SK-N-SH (cell line): ENCODE results near the gene ZNF664. TPM values are rescaled to one million over a fixed set of nuclear protein-coding genes. Genes with fewer than 3 reads are reported as not detected.

Experiments used
- CTCF ChIA-PET: fragments of 300-600, 350-600 bp; formaldehyde crosslinking; extraction: SDS; loops from one replicate; lab custom pipeline; 2021; lab: Yijun Ruan, JAX
- POLR2A ChIA-PET: fragments of 350-600 bp; sonication (Branson Sonifier 250); formaldehyde crosslinking; extraction: SDS; loops from one replicate; lab custom pipeline; 2020; ENCODE audit warnings: antibody characterized with exemption, inconsistent platforms; lab: Yijun Ruan, JAX
- DNase-seq: peaks from one replicate; pipeline ENCODE4 v3.0.0; 2012
- H2AFZ ChIP-seq: fragments of 200-600 bp; sonication (generic); 2 replicates; pipeline ENCODE4 v1.8.1; 2016; ENCODE audit warnings: antibody characterized with exemption, mild to moderate bottlenecking, low read depth
- H3F3A ChIP-seq: fragments of 200-600 bp; sonication (generic); replicated peaks from 2 replicates; pipeline ENCODE3; 2016; ENCODE audit warnings: antibody characterized with exemption, mild to moderate bottlenecking; ENCODE audit not compliant: insufficient read depth
- H3K27ac ChIP-seq, 2 experiments: fragments of 200-500 bp in 1 of 2; fragments of 200-600 bp in 1 of 2; sonication (Bioruptor generic) in 1 of 2; sonication (generic), shearing (Covaris generic) in 1 of 2; 2 replicates each; pipeline versions ENCODE4 v1.5.1 to v1.6.1; 2014 to 2016; ENCODE audit warnings: low read depth in 2 of 2, inconsistent platforms in 1 of 2, low read length in 1 of 2, mild to moderate bottlenecking in 1 of 2, mixed read lengths in 1 of 2
- H3K27me3 ChIP-seq: fragments of 200-600 bp; sonication (generic), shearing (Covaris generic); 2 replicates; pipeline ENCODE4 v1.6.1; 2016; ENCODE audit warnings: mixed run types; ENCODE audit not compliant: insufficient read depth
- H3K36me3 ChIP-seq, 2 experiments: fragments of 200-500 bp in 1 of 2; fragments of 200-600 bp in 1 of 2; sonication (Bioruptor generic) in 1 of 2; sonication (generic) in 1 of 2; replicated peaks in 1 of 2; 2 replicates each; pipeline versions ENCODE3 to v1.5.1; 2014 to 2016; ENCODE audit warnings: low read length in 1 of 2, mild to moderate bottlenecking in 1 of 2; ENCODE audit not compliant: insufficient read depth in 2 of 2, control insufficient read depth in 1 of 2
- H3K4me1 ChIP-seq, 2 experiments: fragments of 200-500 bp in 1 of 2; fragments of 200-600 bp in 1 of 2; sonication (Bioruptor generic) in 1 of 2; sonication (generic), shearing (Covaris generic) in 1 of 2; 2 replicates each; pipeline versions ENCODE4 v1.5.1 to v1.6.1; 2014 to 2016; ENCODE audit warnings: low read depth in 1 of 2, low read length in 1 of 2, mixed run types in 1 of 2; ENCODE audit not compliant: insufficient read depth in 2 of 2, control insufficient read depth in 1 of 2
- H3K4me2 ChIP-seq: fragments of 200-600 bp; sonication (generic), shearing (Covaris generic); 2 replicates; pipeline ENCODE4 v1.6.1; 2017; ENCODE audit warnings: mixed run types
- H3K4me3 ChIP-seq, 2 experiments: fragments of 200-500 bp in 1 of 2; fragments of 200-600 bp in 1 of 2; sonication (Bioruptor generic) in 1 of 2; sonication (generic), shearing (Covaris generic) in 1 of 2; 2 replicates each; pipeline versions ENCODE4 v1.5.1 to v1.8.1; 2014 to 2016; ENCODE audit warnings: low read depth in 2 of 2, inconsistent platforms in 1 of 2, low read length in 1 of 2, mild to moderate bottlenecking in 1 of 2, mixed read lengths in 1 of 2, moderate library complexity in 1 of 2
- H3K79me2 ChIP-seq: fragments of 200-600 bp; sonication (generic); 2 replicates; pipeline ENCODE4 v1.8.1; 2017; ENCODE audit warnings: mild to moderate bottlenecking; ENCODE audit not compliant: insufficient read depth
- H3K9ac ChIP-seq: fragments of 200-600 bp; sonication (generic); 2 replicates; pipeline ENCODE4 v1.6.1; 2017; ENCODE audit warnings: mixed run types
- H3K9me2 ChIP-seq: fragments of 200-600 bp; sonication (generic); 2 replicates; pipeline ENCODE4 v1.6.1; 2017; ENCODE audit warnings: mixed run types
- H3K9me3 ChIP-seq: fragments of 200-600 bp; sonication (generic); 2 replicates; pipeline ENCODE4 v1.6.1; 2017; ENCODE audit warnings: mixed run types, mild to moderate bottlenecking, moderate library complexity
- H4K20me1 ChIP-seq: fragments of 200-600 bp; sonication (generic); 2 replicates; pipeline ENCODE4 v1.6.1; 2017; ENCODE audit warnings: mild to moderate bottlenecking, mixed run types; ENCODE audit not compliant: insufficient read depth
- ELF1 ChIP-seq: IDR thresholded peaks from 2 replicates; pipeline ENCODE4 v1.4.0; 2012
- FOXJ3 ChIP-seq: sonication (generic); formaldehyde crosslinking; IDR thresholded peaks from 2 replicates; pipeline ENCODE4 v1.5.1; 2020; ENCODE audit warnings: mild to moderate bottlenecking, missing genetic modification reagents
- MEF2A ChIP-seq: IDR thresholded peaks from 2 replicates; pipeline ENCODE4 v1.4.0; 2012; ENCODE audit warnings: low read depth, borderline replicate concordance
- NRF1 ChIP-seq: IDR thresholded peaks from 2 replicates; pipeline ENCODE4 v1.6.1; 2012; ENCODE audit warnings: low read depth, mild to moderate bottlenecking, low read length
- REST ChIP-seq: IDR thresholded peaks from 2 replicates; pipeline ENCODE4 v1.6.1; 2012; ENCODE audit warnings: mild to moderate bottlenecking, low read depth, low read length, moderate library complexity
- RFX5 ChIP-seq: IDR thresholded peaks from 2 replicates; pipeline ENCODE4 v1.6.1; 2012; ENCODE audit warnings: mild to moderate bottlenecking, improper control_type of control experiment, low read length
- TCF12 ChIP-seq: IDR thresholded peaks from 2 replicates; pipeline ENCODE4 v1.4.0; 2012
- USF2 ChIP-seq: fragments of 150-350 bp; IDR thresholded peaks from 2 replicates; pipeline ENCODE4 v1.6.1; 2017; ENCODE audit warnings: antibody characterized with exemption, low read length, low read depth, borderline replicate concordance
- YY1 ChIP-seq: IDR thresholded peaks from 2 replicates; pipeline ENCODE4 v1.4.0; 2012; ENCODE audit warnings: low read depth, mild to moderate bottlenecking
- WGBS: methylation state at CpG from one replicate; pipeline ENCODE4 v1.1.6; 2017; ENCODE audit warnings: low lambda C conversion rate; 5-methylcytosine and 5-hydroxymethylcytosine counted together
- polyA plus RNA-seq, 3 experiments: library from polyadenylated mRNA; depleted of rRNA; stranded (reverse); fragments of >200 nt; gene quantifications; 2 replicates each; pipeline ENCODE4 v1.2.3, GENCODE V29; 2012
- TF ChIP-seq, protein P1 (sequence below): IDR thresholded peaks from 2 replicates; pipeline ENCODE4 v1.4.0; 2012; ENCODE audit warnings: low read depth, borderline replicate concordance

The ZNF664 gene
- polyA plus RNA-seq, 1 of the 3 experiments (the other 2 are of a cell fraction), result 34.9 TPM

DNA sequence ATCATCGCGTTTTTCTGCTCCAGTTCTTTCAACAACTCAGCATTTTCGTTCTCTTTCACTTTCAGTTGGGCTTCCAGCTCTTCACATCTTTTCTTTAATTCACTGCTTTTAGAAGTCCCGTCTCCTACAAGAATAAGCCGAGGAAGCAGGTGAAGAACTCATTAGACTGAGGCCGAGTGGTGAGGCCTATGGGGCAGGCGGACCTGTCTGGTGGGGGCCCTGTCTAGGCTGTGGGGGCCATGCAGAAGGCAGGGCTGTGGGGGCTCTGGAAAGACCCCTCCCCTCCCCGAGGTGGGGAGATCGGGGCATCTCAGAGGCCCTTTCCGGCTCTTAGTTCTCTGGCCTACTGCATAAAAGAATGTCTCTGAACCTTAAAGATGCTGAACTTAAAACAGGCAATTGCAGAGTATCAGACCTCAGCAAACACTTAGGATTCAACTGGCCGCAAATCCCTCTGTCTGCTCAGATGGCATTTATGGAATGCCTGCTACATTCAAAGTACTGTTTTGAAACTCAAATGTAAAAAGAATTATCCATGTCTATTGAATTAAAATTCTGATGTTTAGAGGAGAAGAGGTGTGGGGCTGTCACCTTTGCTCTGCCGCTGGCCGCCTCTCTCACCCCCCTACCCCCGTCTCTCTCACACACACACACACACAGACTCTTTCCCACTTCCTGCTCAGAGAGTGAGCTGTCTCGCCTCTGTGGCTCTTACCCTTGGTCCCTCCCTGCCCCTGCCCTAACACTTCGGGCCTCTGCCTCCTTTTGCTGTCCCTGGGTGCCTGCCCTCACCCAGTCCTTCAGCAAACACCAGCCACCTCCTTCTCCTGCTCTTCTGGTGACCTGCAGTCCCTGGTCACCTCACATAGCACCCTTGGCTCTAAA is 35.1 kb upstream of the ZNF664 start:
- TF ChIP-seq RFX5 (no peak), USF2 (no peak), TCF12 (no peak), FOXJ3 (CRISPR knock-in tag) (no peak), ELF1 (no peak), REST (no peak), YY1 (no peak), NRF1 (no peak), MEF2A (no peak)
- TF ChIP-seq, protein P1, sequence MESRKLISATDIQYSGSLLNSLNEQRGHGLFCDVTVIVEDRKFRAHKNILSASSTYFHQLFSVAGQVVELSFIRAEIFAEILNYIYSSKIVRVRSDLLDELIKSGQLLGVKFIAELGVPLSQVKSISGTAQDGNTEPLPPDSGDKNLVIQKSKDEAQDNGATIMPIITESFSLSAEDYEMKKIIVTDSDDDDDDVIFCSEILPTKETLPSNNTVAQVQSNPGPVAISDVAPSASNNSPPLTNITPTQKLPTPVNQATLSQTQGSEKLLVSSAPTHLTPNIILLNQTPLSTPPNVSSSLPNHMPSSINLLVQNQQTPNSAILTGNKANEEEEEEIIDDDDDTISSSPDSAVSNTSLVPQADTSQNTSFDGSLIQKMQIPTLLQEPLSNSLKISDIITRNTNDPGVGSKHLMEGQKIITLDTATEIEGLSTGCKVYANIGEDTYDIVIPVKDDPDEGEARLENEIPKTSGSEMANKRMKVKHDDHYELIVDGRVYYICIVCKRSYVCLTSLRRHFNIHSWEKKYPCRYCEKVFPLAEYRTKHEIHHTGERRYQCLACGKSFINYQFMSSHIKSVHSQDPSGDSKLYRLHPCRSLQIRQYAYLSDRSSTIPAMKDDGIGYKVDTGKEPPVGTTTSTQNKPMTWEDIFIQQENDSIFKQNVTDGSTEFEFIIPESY, result no peak
- no peak for DNase-seq
- H2AFZ ChIP-seq, result no peak overlapping the region
- ChIA-PET POLR2A (no interaction called here), CTCF (interaction anchor here (0.6 to 1.8 kb wide), 6 partner anchors 10 to 23 kb away, joined by 3 to 7 read pairs (median 4); no protein-coding TSS in a partner anchor)
- H3K4me1 ChIP-seq, result no peaks in the 10 kb centered on the region
- H3K9ac ChIP-seq, result no peak overlapping the region
- no peak overlapping the region for H3K4me2 ChIP-seq
- no peaks in the 10 kb centered on the region for H3K27me3 ChIP-seq
- H4K20me1 ChIP-seq, result no peaks in the 10 kb centered on the region
- H3K27ac ChIP-seq, result no peak overlapping the region
- H3K9me3 ChIP-seq, result no peaks in the 10 kb centered on the region
- H3K4me3 ChIP-seq, result no peak overlapping the region
- 91% methylated on average over 16 of the region's 16 CpGs for WGBS
- no peaks in the 10 kb centered on the region for H3K79me2 ChIP-seq
- no peaks in the 10 kb centered on the region for H3K9me2 ChIP-seq
- H3K36me3 ChIP-seq, result peaks cover 15 to 53% of the 10 kb centered on the region in 2 experiments
- no peaks in the 10 kb centered on the region for H3F3A ChIP-seq
